ENCODE results near the gene SDK1.

- TF ChIP-seq CTCF (IDR thresholded peaks at IDR 0.05) (no peak), POLR2A (IDR thresholded peaks at IDR 0.05) (no peak)
Measured at GRCh38 chr7:3336042-3336665, 35.1 kb downstream of the SDK1 start.

All from uterus (tissue), 2 donors.